ENCODE results near the gene SMIM13. TPM values are rescaled to one million over a fixed set of nuclear protein-coding genes. Genes with fewer than 3 reads are reported as not detected.
A peak's percentile ranks its signal among the peaks of the same experiment; 100 is the strongest.

Gene SMIM13
- total RNA-seq (2012; rRNA removed) (10.0 and 17.2 TPM in 2 replicates), polyA plus RNA-seq (2012; rRNA removed) (3.8 and 5.4 TPM in 2 replicates), Bru-seq, nascent RNA (percentile 86 among the genes with signal in this experiment), BruChase-seq, experiment 1, labeled RNA remaining after a 6-hour chase (percentile 89 among the genes with signal in this experiment), BruChase-seq, experiment 2, labeled RNA remaining after a 2-hour chase (percentile 92 among the genes with signal in this experiment)
- polyA plus RNA-seq (2012; cell fraction: cytosol; rRNA removed), result 1.1 TPM in 2 replicates
- 0.57 and 2.8 TPM in 2 replicates for polyA plus RNA-seq (2012; cell fraction: nucleus; rRNA removed; ENCODE audit: low replicate concordance)
- long read RNA-seq, full-length matches to known transcripts, result 10 of 11 reads
- long read RNA-seq, partial matches to known transcripts, result 0 of 11 reads
- long read RNA-seq, other reads (novel, unspliced or antisense), result 1 of 11 reads

DNA sequence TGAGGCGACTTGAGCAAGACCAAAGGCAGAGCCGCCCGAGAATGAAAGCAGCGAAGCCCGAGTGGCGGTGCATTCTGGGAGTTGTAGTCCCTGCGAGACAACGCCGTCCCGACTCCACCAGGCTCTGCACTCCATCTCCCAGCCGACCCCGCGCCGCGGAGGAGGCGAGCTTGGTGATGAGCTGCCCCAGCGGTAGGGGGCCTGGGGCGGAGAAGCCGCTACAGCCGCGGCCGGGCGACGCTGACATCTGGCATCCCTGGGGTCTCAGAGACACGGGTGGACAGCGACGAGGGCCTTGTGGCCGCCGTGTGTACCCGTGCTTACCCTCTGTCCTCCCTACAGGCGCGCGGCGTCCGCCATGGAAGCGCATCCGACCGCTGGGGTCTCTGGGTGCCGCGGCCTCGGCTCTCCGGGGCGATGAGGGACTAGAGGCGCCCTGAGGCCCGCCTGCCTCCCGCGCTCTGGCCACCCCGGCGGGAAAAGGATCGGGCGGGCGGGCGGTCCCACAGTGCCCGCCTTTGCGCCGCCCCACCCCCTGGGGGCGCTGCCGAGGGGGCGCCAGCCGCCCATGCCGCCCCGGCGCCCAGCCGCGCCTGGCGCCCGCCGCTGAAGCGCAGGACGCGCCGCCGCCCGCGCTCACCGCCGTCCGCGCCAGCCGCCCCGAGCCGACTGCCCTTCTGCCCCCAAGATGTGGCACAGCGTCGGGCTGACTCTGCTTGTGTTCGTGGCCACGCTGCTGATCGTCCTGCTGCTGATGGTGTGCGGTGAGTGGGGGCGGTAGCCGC, at the start of gene SMIM13:
Gene SMIM13 (plus strand): TSS at position 209 of the 785 bp plus-strand sequence. CDS start 480 bp downstream, at position 689.
- Histone ChIP-seq H3K4me2 (ENCODE audit: low read depth, low read length) (peak within 1 kb of the TSS; percentile 97), H4K8ac (ENCODE audit: low read depth in 2 of 2, low read length in 2 of 2) (peak within 1 kb of the TSS; percentile 75 to 96), H3K4me1 (ENCODE audit: control insufficient read depth, insufficient read depth, low read length) (peaks cover 3% of the 10 kb centered on the region; the same call in 1 of the 2 replicates), H3K36me3 (ENCODE audit: control insufficient read depth, insufficient read depth, low read length) (no peaks in the 10 kb centered on the region), H3K56ac (ENCODE audit: extremely low read depth, insufficient read depth, low read length) (peak within 1 kb of the TSS; percentile 91), H2BK120ac (ENCODE audit: low read depth, low read length) (peak within 1 kb of the TSS; percentile 90), H3K23ac (ENCODE audit: low read depth, low read length) (peak within 1 kb of the TSS; percentile 98), H3K4ac (ENCODE audit: low read depth, low read length) (peak within 1 kb of the TSS; percentile 99), H3K9me3 (ENCODE audit: control insufficient read depth, insufficient read depth, low read length) (no peaks in the 10 kb centered on the region), H2AK5ac (ENCODE audit: low read depth, low read length) (peak within 1 kb of the TSS; percentile 94), H4K91ac (ENCODE audit: insufficient read depth, low read depth, low read length) (peak within 1 kb of the TSS; percentile 92), H3K9me1 (ENCODE audit: insufficient read depth, low read length) (no peaks in the 10 kb centered on the region), H3K79me1 (ENCODE audit: low read depth in 1 of 2, low read length in 2 of 2) (peaks cover 11 to 31% of the 10 kb centered on the region in 2 experiments; a peak in 3 of 4 replicates), H3K14ac (replicated peaks; ENCODE audit: low read depth, low read length) (peak within 1 kb of the TSS; percentile 94), H2BK15ac (ENCODE audit: low read depth, low read length) (peak within 1 kb of the TSS; percentile 71; the same call in 2 of the 3 replicates), H2BK5ac (ENCODE audit: low read depth, low read length, poor library complexity, severe bottlenecking) (peak within 1 kb of the TSS; percentile 95), H2AK9ac (replicated peaks; ENCODE audit: low read depth, low read length, poor library complexity) (peak within 1 kb of the TSS; percentile 96), H3K27me3 (ENCODE audit: control insufficient read depth, insufficient read depth, low read length) (no peaks in the 10 kb centered on the region), H4K20me1 (ENCODE audit: insufficient read depth, low read length) (peaks cover 13% of the 10 kb centered on the region; the same call in 1 of the 2 replicates), H2BK20ac (ENCODE audit: low read depth, low read length) (peak within 1 kb of the TSS; percentile 61; the same call in 1 of the 2 replicates), H2AFZ (replicated peaks; ENCODE audit: low read length, poor library complexity) (peak within 1 kb of the TSS; percentile 96), H3K18ac (ENCODE audit: low read depth, low read length) (peak within 1 kb of the TSS; percentile 80), H3K27ac (ENCODE audit: insufficient read depth, low read length) (peak within 1 kb of the TSS; percentile 96), H4K5ac (ENCODE audit: low read depth, low read length) (peak within 1 kb of the TSS; percentile 69), H3K4me3 (ENCODE audit: insufficient read depth, low read depth, low read length) (peak within 1 kb of the TSS; percentile 70), H3K9ac (ENCODE audit: low read depth, low read length) (peak within 1 kb of the TSS; percentile 93)
- ATAC-seq (ENCODE audit: low read depth), result peak; percentile 96
- ChIA-PET POLR2A (ENCODE audit: unreplicated experiment) (no interaction called here), CTCF (interaction anchor here (0.9 to 1.0 kb wide), 2 partner anchors 49 to 402 kb away, joined by 3 read pairs; no protein-coding TSS in a partner anchor)
- dilution Hi-C loops (cut with HindIII; ENCODE audit: low sequenced_read_pairs, unreplicated experiment) (no loop called here), in situ Hi-C loops (cut with MboI; ENCODE audit: low sequenced_read_pairs) (no loop called here), intact Hi-C loops (cut with micrococcal nuclease) (loop anchor here (1.0 to 5.0 kb wide), 3 partner anchors 43 to 402 kb away; no protein-coding TSS in a partner anchor)
- peak; percentile 98 for DNase-seq
- no TSS peak for BruUV-seq (replicated peaks)
- 0% methylated on average over 43 of the region's 90 CpGs; no CpG with 5 or more reads in 1 of the 2 experiments for WGBS, 2 experiments (ENCODE audit: extremely low coverage in 2 of 2, insufficient read length in 1 of 2)
- TF ChIP-seq USF2 (IDR thresholded peaks at IDR 0.05; ENCODE audit: low read depth, low read length) (no peak), NFE2L2 (IDR thresholded peaks at IDR 0.05; ENCODE audit: low read depth, low read length) (no peak), BHLHE40 (IDR thresholded peaks at IDR 0.05; ENCODE audit: low read depth, low read length) (peak; percentile 16; the same call in 1 of the 2 replicates), CEBPB (IDR thresholded peaks at IDR 0.05; ENCODE audit: low read depth, low read length) (peak; percentile 90), RAD21 (IDR thresholded peaks at IDR 0.05; ENCODE audit: low read length) (peak; percentile 31; the same call in 1 of the 2 replicates), CHD1 (IDR thresholded peaks at IDR 0.05; ENCODE audit: low read depth, low read length) (no peak), MAFK (IDR thresholded peaks at IDR 0.05; ENCODE audit: low read depth, low read length) (no peak), ELK1 (IDR thresholded peaks at IDR 0.05; ENCODE audit: borderline replicate concordance, low read depth, low read length) (no peak), POLR2A (IDR thresholded peaks at IDR 0.05; ENCODE audit: low read depth, low read length) (peak; percentile 82; the same call in 1 of the 2 replicates), FOS (IDR thresholded peaks at IDR 0.05; ENCODE audit: low read depth, low read length) (no peak), RFX5 (IDR thresholded peaks at IDR 0.05; ENCODE audit: low read depth, low read length) (no peak)
- TF ChIP-seq, protein P1, sequence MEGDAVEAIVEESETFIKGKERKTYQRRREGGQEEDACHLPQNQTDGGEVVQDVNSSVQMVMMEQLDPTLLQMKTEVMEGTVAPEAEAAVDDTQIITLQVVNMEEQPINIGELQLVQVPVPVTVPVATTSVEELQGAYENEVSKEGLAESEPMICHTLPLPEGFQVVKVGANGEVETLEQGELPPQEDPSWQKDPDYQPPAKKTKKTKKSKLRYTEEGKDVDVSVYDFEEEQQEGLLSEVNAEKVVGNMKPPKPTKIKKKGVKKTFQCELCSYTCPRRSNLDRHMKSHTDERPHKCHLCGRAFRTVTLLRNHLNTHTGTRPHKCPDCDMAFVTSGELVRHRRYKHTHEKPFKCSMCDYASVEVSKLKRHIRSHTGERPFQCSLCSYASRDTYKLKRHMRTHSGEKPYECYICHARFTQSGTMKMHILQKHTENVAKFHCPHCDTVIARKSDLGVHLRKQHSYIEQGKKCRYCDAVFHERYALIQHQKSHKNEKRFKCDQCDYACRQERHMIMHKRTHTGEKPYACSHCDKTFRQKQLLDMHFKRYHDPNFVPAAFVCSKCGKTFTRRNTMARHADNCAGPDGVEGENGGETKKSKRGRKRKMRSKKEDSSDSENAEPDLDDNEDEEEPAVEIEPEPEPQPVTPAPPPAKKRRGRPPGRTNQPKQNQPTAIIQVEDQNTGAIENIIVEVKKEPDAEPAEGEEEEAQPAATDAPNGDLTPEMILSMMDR (conservative IDR thresholded peaks at IDR 0.05; ENCODE audit: low read depth, low read length), result peak; percentile 61
